H9 (cell line): Measurements from ENCODE around the gene CTNNBL1. TPM values are rescaled to one million over a fixed set of nuclear protein-coding genes. Genes with fewer than 3 reads are reported as not detected.
A peak's percentile ranks its signal among the peaks of the same experiment; 100 is the strongest.

Experiments used
- DNase-seq: peaks from one replicate; pipeline ENCODE4 v3.0.0-alpha.2; 2017
- H2AFZ ChIP-seq: one replicate; pipeline ENCODE4 v1.6.1; 2013; ENCODE audit warnings: mild to moderate bottlenecking, low read length, control low read depth, moderate library complexity
- H2AK5ac ChIP-seq: 2 replicates; pipeline ENCODE4 v1.6.1; 2013; ENCODE audit warnings: low read length, control low read depth, mixed read lengths; ENCODE audit not compliant: insufficient read length
- H2BK120ac ChIP-seq: one replicate; pipeline ENCODE4 v1.6.1; 2013; ENCODE audit warnings: low read depth, mild to moderate bottlenecking, low read length, control low read depth, inconsistent platforms; ENCODE audit not compliant: poor library complexity, severe bottlenecking
- H2BK12ac ChIP-seq: 2 replicates; pipeline ENCODE4 v1.6.1; 2013; ENCODE audit warnings: low read length, control low read depth, mixed read lengths, low read depth; ENCODE audit not compliant: insufficient read length
- H2BK15ac ChIP-seq: 2 replicates; pipeline ENCODE4 v1.6.1; 2013; ENCODE audit warnings: low read depth, low read length, control low read depth
- H2BK20ac ChIP-seq: one replicate; pipeline ENCODE4 v1.6.1; 2013; ENCODE audit warnings: low read depth, mild to moderate bottlenecking, low read length, control low read depth, inconsistent platforms; ENCODE audit not compliant: poor library complexity, severe bottlenecking
- H2BK5ac ChIP-seq: 2 replicates; pipeline ENCODE4 v1.6.1; 2013; ENCODE audit warnings: low read length, control low read depth, mixed read lengths; ENCODE audit not compliant: insufficient read length
- H3K14ac ChIP-seq: 2 replicates; pipeline ENCODE4 v1.6.1; 2013; ENCODE audit warnings: low read length, control low read depth; ENCODE audit not compliant: insufficient read depth
- H3K18ac ChIP-seq: 2 replicates; pipeline ENCODE4 v1.6.1; 2013; ENCODE audit warnings: low read depth, mild to moderate bottlenecking, mixed read lengths, low read length, control low read depth; ENCODE audit not compliant: insufficient read length
- H3K23ac ChIP-seq: 2 replicates; pipeline ENCODE4 v1.6.1; 2013; ENCODE audit warnings: low read length, control low read depth, mixed read lengths, low read depth; ENCODE audit not compliant: insufficient read length
- H3K23me2 ChIP-seq: 2 replicates; pipeline ENCODE4 v1.6.1; 2013; ENCODE audit warnings: low read depth, mild to moderate bottlenecking, mixed read lengths, low read length, control low read depth; ENCODE audit not compliant: insufficient read length, poor library complexity, severe bottlenecking
- H3K27ac ChIP-seq: 2 replicates; pipeline ENCODE4 v1.5.1; 2013; ENCODE audit warnings: low read length, control low read depth, mixed read lengths, low read depth; ENCODE audit not compliant: insufficient read length
- H3K27me3 ChIP-seq: 2 replicates; pipeline ENCODE4 v1.6.1; 2013; ENCODE audit warnings: low read length, control low read depth, inconsistent platforms; ENCODE audit not compliant: insufficient read depth
- H3K4ac ChIP-seq: 2 replicates; pipeline ENCODE4 v1.6.1; 2013; ENCODE audit warnings: low read depth, mild to moderate bottlenecking, control low read depth, inconsistent platforms, low read length, moderate library complexity
- H3K4me1 ChIP-seq: 2 replicates; pipeline ENCODE4 v1.6.1; 2013; ENCODE audit warnings: low read length, control low read depth, inconsistent platforms; ENCODE audit not compliant: insufficient read depth
- H3K4me2 ChIP-seq: 2 replicates; pipeline ENCODE4 v1.6.1; 2013; ENCODE audit warnings: low read length, control low read depth, mixed read lengths; ENCODE audit not compliant: insufficient read length, insufficient read depth
- H3K56ac ChIP-seq: 2 replicates; pipeline ENCODE4 v1.6.1; 2013; ENCODE audit warnings: low read depth, mild to moderate bottlenecking, mixed read lengths, low read length, control low read depth; ENCODE audit not compliant: insufficient read length
- H3K79me1 ChIP-seq: 2 replicates; pipeline ENCODE4 v1.6.1; 2013; ENCODE audit warnings: low read depth, mild to moderate bottlenecking, moderate library complexity, low read length, control low read depth, inconsistent platforms; ENCODE audit not compliant: insufficient read depth, poor library complexity, severe bottlenecking
- H3K79me2 ChIP-seq: 2 replicates; pipeline ENCODE4 v1.6.1; 2013; ENCODE audit warnings: low read length, control low read depth, inconsistent platforms; ENCODE audit not compliant: insufficient read depth
- H3K9ac ChIP-seq: 2 replicates; pipeline ENCODE4 v1.6.1; 2013; ENCODE audit warnings: low read length, control low read depth, mixed read lengths; ENCODE audit not compliant: insufficient read length; ENCODE audit errors: extremely low read depth
- H3K9me3 ChIP-seq: one replicate; pipeline ENCODE4 v1.6.1; 2013; ENCODE audit warnings: low read depth, low read length, inconsistent platforms; ENCODE audit not compliant: control insufficient read depth
- H3T11ph ChIP-seq: one replicate; pipeline ENCODE4 v1.6.1; 2013; ENCODE audit warnings: mild to moderate bottlenecking, low read length, control low read depth, inconsistent platforms
- H4K20me1 ChIP-seq: one replicate; pipeline ENCODE4 v1.6.1; 2013; ENCODE audit not compliant: control insufficient read depth, insufficient read length, insufficient read depth
- H4K5ac ChIP-seq: 2 replicates; pipeline ENCODE4 v1.6.1; 2013; ENCODE audit warnings: low read depth, mild to moderate bottlenecking, mixed read lengths, low read length, control low read depth; ENCODE audit not compliant: insufficient read length
- H4K8ac ChIP-seq: replicated peaks from 2 replicates; pipeline ENCODE4 v1.6.1; 2013; ENCODE audit warnings: low read length, control low read depth, mixed read lengths, low read depth; ENCODE audit not compliant: insufficient read length
- H4K91ac ChIP-seq: 2 replicates; pipeline ENCODE4 v1.6.1; 2013; ENCODE audit warnings: low read depth, mild to moderate bottlenecking, moderate library complexity, mixed read lengths, low read length, control low read depth; ENCODE audit not compliant: insufficient read length
- H3K27ac Mint-ChIP-seq, 3 experiments: 2 replicates in 2 of 3; 3 replicates in 1 of 3; pipeline ENCODE4 v1.8.0; 2020 to 2021; ENCODE audit warnings: mixed read lengths in 3 of 3, mild to moderate bottlenecking in 1 of 3, moderate library complexity in 1 of 3
- H3K27me3 Mint-ChIP-seq: 2 replicates; pipeline ENCODE4 v1.8.0; 2021; ENCODE audit warnings: low read depth, mild to moderate bottlenecking, moderate library complexity, mixed read lengths
- H3K36me3 Mint-ChIP-seq, 3 experiments: 2 replicates in 2 of 3; 3 replicates in 1 of 3; pipeline ENCODE4 v1.8.0; 2020 to 2021; ENCODE audit warnings: low read depth in 3 of 3, mixed read lengths in 3 of 3; ENCODE audit not compliant: insufficient read depth in 1 of 3
- H3K4me1 Mint-ChIP-seq, 2 experiments: 2 replicates each; pipeline ENCODE4 v1.8.0; 2020; ENCODE audit warnings: mixed read lengths in 2 of 2
- H3K4me3 Mint-ChIP-seq, 2 experiments: 2 replicates in 1 of 2; 3 replicates in 1 of 2; pipeline ENCODE4 v1.8.0; 2020 to 2021; ENCODE audit warnings: mild to moderate bottlenecking in 2 of 2, mixed read lengths in 2 of 2, moderate library complexity in 1 of 2
- H3K9me3 Mint-ChIP-seq, 2 experiments: 2 replicates in 1 of 2; 3 replicates in 1 of 2; pipeline ENCODE4 v1.8.0; 2020; ENCODE audit warnings: mild to moderate bottlenecking in 2 of 2, mixed read lengths in 2 of 2, moderate library complexity in 1 of 2
- CTCF ChIP-seq: fragments of 200-600 bp; sonication (generic); conservative IDR thresholded peaks from 3 replicates; pipeline ENCODE4 v1.8.0; 2021; ENCODE audit warnings: antibody characterized with exemption, mild to moderate bottlenecking
- WGBS: extraction: QIAGEN DNeasy Blood & Tissue Kit; methylation state at CpG from one replicate; pipeline ENCODE4 v1.1.7; 2013; ENCODE audit warnings: missing lambda C conversion rate, low lambda C conversion rate, mixed read lengths; ENCODE audit not compliant: insufficient read length; ENCODE audit errors: extremely low coverage; 5-methylcytosine and 5-hydroxymethylcytosine counted together
- total RNA-seq: library from RNA; stranded (reverse); gene quantifications from 2 replicates; pipeline ENCODE4 v1.2.1, GENCODE V29; 2021

Gene CTNNBL1
- total RNA-seq, 1 experiment from 2014 or later, result 67.2 TPM

DNA sequence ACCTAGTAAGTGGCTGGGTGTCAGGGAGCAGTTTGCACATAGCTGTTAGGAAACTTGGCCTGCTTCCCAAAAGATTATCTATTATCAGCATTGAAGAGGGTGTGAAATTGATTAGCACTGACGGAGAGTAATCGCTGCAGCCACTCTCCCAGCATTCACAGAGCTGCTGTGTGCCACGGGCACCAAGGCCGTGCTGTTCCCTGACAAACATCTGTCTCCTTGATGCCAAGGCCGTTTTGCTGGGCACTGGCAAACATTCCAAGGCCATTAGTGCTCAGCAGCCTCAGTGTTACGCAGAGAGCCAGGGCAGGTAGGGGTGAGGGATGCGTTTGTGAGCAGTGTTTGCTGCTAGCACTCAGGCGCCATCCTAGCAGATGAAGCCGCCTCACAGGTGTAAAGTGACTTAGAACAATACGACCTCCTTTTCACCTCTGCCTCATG, 151.4 kb downstream of the CTNNBL1 start:
- Mint-ChIP-seq H3K36me3 (peaks cover 2 to 18% (median 11%) of the 10 kb centered on the region in 3 experiments; a peak in 5 of 7 replicates), H3K9me3 (no peaks in the 10 kb centered on the region), H3K4me3 (no peak overlapping the region), H3K27me3 (no peaks in the 10 kb centered on the region), H3K4me1 (peaks cover 37 to 44% of the 10 kb centered on the region in 2 experiments), H3K27ac (peak overlapping the region in 1 of 3 experiments; percentile 90; a peak in 4 of 7 replicates)
- no peak for DNase-seq
- no peak overlapping the region for H3K9ac ChIP-seq
- no peak overlapping the region for H4K91ac ChIP-seq
- no peak overlapping the region for H3K56ac ChIP-seq
- H3K23ac ChIP-seq, result no peak overlapping the region
- no peak overlapping the region for H2BK15ac ChIP-seq
- H2BK20ac ChIP-seq, result no peak overlapping the region
- no peaks in the 10 kb centered on the region for H3K9me3 ChIP-seq
- H2AK5ac ChIP-seq, result no peak overlapping the region
- H3K14ac ChIP-seq, result 0 out of 2 replicates have a peak overlapping the region, but pooled peaks have one; percentile 2
- H4K20me1 ChIP-seq, result no peaks in the 10 kb centered on the region
- no peak overlapping the region for H3K4me2 ChIP-seq
- H3K18ac ChIP-seq, result no peak overlapping the region
- H2BK5ac ChIP-seq, result no peak overlapping the region
- no peak for TF ChIP-seq CTCF
- no peak overlapping the region for H4K8ac ChIP-seq
- no peak overlapping the region for H3T11ph ChIP-seq
- H4K5ac ChIP-seq, result no peak overlapping the region
- H2AFZ ChIP-seq, result no peak overlapping the region
- peaks cover 1% of the 10 kb centered on the region; the same call in 1 of the 2 replicates for H3K4me1 ChIP-seq
- H3K4ac ChIP-seq, result no peak overlapping the region
- no peaks in the 10 kb centered on the region for H3K79me1 ChIP-seq
- H3K23me2 ChIP-seq, result no peaks in the 10 kb centered on the region
- no peak overlapping the region for H2BK12ac ChIP-seq
- no peaks in the 10 kb centered on the region for H3K79me2 ChIP-seq
- H2BK120ac ChIP-seq, result no peak overlapping the region
- no peak overlapping the region for H3K27ac ChIP-seq
- WGBS, result no CpG with 5 or more reads among the region's 10 CpGs
- H3K27me3 ChIP-seq, result no peaks in the 10 kb centered on the region
